HT-29 (cell line): ENCODE results near the gene HRH3. TPM values are rescaled to one million over a fixed set of nuclear protein-coding genes. Genes with fewer than 3 reads are reported as not detected.

Source experiments
- DNase-seq: peaks from one replicate; pipeline ENCODE4 v3.0.0-alpha.2; 2015; ENCODE audit warnings: low spot score
- total RNA-seq: library from RNA; depleted of rRNA; stranded (reverse); fragments of >200 nt; shearing (Covaris generic); gene quantifications from 2 replicates; pipeline ENCODE4 v1.2.3, GENCODE V29; 2014

Gene HRH3
- total RNA-seq, 1 experiment from 2014 or later: not detected

GRCh38 chr20:62201173-62202082 lies 18.6 kb downstream of the HRH3 start:
- no peak for DNase-seq

GRCh38 chr20:62200491-62201172 lies 19.4 kb downstream of the HRH3 start:
- no peak for DNase-seq

- no peak for DNase-seq
These were observed 21.1 kb downstream of the HRH3 start for GRCh38 chr20:62198931-62199330.

GRCh38 chr20:62198496-62198895 lies 21.6 kb downstream of the HRH3 start:
- DNase-seq: no peak

- no peak for DNase-seq
These were observed 22.3 kb downstream of the HRH3 start for GRCh38 chr20:62197801-62198200.

- DNase-seq: no peak
These were observed 22.8 kb downstream of the HRH3 start for GRCh38 chr20:62197311-62197710.

- no peak for DNase-seq
These were observed 23.8 kb downstream of the HRH3 start for GRCh38 chr20:62196286-62196685.

GRCh38 chr20:62195736-62196135 lies 24.3 kb downstream of the HRH3 start:
- no peak for DNase-seq

- DNase-seq: no peak
These were observed 25.0 kb downstream of the HRH3 start for GRCh38 chr20:62195075-62195405.

- DNase-seq: no peak
These were observed 26.7 kb downstream of the HRH3 start for GRCh38 chr20:62193079-62194025.

GRCh38 chr20:62192635-62193034 lies 27.4 kb downstream of the HRH3 start:
- DNase-seq: no peak

GRCh38 chr20:62191781-62192559 lies 28.1 kb downstream of the HRH3 start:
- no peak for DNase-seq

- no peak for DNase-seq
These were observed 29.3 kb downstream of the HRH3 start for GRCh38 chr20:62190639-62191411.

- no peak for DNase-seq
These were observed 32.9 kb downstream of the HRH3 start for GRCh38 chr20:62186887-62187866.

GRCh38 chr20:62186096-62186426 lies 34.0 kb downstream of the HRH3 start:
- DNase-seq: no peak

- DNase-seq: peak; percentile 37
These were observed 36.5 kb downstream of the HRH3 start for GRCh38 chr20:62183426-62184142.

GRCh38 chr20:62182469-62183425 lies 37.3 kb downstream of the HRH3 start, which contains the start of gene MTG2:
TSS of gene MTG2 (plus strand) at chr20:62183028. CDS start at chr20:62193421, 10,393 bp downstream.
- DNase-seq: peak; percentile 99
